Stimulated activated CD4-positive, alpha-beta T cell treated with anti-CD3 and anti-CD28 coated beads, Interleukin-12 subunit alpha, Interleukin-12 subunit beta, amount 100 ng/mL, for 24 hours (primary cell): ENCODE results near the gene SPATC1L.

Experiments
- DNase-seq, 2 experiments: peaks; one replicate each; pipeline ENCODE4 v3.0.0-alpha.2; 2020; ENCODE audit warnings: low read depth in 2 of 2

The SPATC1L gene

DNA sequence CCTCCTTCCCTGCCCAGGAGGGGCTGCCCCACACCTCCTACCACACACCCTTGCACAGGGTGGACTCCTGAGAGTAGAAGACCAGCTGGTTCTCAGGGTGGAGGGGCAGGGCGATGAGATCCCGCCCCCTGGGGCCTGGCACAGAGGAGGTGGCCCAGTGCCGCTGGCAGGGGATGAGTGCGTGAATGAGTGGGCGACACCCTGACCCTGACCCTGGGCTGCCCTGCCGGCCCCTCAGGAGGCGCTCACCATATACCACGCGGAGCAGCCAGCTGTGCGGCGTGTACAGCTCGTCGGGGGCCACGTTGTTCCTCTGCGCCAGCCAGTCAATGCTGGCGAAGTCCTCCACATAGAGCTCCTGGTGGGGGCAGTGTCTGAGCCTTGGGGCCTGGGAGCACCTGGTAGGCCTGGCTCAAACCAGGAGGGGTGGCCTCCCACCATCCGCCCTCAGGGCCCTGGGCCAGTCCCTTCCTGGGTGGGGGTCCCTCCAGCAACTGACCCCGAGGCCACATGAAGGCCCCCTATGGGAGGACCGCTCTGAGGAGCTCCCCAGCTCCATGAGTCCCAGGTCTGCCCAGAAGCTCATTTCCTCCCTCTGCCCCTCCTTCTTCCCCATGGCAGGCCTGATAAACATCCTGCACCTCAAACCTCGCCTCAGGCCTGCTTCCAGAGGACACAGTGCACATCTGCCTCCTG is 31.3 kb upstream of the SPATC1L start:
- DNase-seq = no peak

DNA sequence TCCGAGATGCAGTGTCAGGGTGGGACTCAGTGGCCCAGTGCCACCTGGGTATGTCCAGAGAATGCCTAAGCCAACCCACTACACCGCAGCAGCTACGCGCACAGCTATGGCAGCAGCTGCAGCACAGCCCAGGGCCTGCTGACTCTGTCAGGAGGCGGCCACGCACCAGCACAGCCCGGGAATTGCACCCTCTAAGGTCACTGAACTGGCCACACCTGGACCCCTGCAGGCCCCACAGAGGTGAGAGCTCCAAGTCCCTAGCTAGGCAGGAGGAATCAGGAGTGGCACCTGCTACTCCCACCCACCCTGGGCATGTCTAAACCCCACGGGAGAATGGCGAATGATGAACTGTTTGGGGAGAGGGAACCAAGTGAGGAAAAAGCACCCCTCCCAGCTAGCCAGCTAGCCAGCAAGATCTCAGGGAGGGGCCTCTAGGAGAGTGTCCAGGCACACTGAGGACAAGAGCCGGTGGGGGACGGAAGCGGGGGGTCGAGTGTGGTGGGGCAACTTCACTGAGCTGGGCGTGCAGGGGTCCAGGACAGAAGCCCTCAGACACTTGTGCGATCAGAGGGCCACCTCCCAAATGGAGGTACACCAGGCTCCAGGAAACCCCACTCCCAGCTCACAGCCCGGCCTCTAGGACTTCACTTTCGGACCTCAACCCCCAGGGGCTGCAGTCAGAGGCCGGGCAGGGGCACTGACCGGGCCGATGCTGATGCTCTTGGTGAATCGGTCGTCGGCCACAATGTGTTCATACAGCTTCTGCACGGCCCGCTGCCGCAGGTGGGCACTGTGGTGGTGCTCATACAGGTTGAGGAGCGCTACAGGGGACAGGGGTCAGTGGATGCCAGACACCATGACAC is 30.4 kb upstream of the SPATC1L start:
- no peak for DNase-seq

DNA sequence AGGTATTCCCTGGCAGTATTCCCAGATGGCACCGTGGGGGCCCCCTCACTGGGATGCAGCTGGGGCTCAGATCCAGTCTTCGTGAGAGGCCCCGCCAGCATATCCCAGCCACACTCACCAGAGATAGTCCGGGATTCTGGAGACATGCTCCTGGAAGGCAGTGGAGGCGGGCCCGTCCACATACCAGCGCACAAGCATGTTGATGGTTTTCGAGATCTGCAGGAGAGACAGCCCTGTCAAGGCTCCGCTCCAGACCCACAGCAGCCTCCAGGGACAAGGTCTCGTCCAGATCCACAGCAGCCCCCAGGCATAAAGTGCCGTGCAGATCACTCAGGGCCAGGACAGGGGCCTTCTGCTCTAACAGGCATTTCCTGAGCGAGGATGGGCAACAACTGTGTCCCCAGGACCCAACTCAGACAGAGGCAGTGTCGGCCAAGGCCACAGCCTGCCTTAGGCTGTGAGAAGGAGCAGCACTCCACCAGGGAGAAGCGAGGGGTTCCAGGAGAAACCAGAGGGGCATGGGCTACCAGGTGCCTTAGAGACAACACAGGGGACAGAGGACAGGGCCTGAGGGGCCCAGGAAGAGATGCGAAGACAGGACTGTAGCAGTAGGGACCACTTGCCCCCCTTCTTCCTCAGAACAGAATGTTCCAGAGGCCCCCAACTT is 29.5 kb upstream of the SPATC1L start:
- DNase-seq = no peak

DNA sequence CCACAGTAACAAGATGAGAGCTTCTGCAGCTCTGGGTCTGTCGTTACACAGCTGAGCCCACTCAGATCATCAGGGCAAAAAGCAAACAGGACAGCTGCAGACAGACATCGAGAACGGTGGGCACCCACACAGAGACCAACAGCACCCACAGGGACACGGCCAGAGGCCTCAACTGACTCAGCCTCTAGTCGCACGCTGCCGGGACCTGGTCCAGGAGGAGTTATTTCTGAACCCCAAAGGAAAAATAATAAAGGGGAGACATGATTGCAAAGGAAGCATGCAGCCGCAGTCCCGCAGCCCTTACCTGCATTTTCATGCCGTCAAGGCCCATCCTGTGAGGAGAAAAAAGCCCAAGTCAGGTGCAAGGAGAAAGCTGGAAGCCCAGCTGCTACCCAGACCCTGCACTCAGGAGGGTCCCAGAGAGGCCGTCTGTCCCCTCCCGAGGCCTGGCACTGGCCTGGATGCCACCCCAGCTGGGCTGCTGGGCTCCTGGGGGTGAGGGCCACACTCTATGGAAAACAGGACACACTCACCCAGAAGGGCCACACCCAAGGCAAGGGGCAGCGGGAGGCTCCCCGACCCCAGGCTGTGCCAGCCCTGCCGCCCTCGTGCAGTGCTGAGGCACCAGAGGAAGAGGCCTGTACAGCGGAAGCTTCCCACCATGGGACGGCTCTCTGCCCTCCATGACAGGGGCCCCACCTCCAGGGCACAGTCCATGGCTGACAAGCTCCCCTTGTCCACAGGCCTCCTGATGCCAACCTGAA is 28.6 kb upstream of the SPATC1L start:
- DNase-seq = no peak

DNA sequence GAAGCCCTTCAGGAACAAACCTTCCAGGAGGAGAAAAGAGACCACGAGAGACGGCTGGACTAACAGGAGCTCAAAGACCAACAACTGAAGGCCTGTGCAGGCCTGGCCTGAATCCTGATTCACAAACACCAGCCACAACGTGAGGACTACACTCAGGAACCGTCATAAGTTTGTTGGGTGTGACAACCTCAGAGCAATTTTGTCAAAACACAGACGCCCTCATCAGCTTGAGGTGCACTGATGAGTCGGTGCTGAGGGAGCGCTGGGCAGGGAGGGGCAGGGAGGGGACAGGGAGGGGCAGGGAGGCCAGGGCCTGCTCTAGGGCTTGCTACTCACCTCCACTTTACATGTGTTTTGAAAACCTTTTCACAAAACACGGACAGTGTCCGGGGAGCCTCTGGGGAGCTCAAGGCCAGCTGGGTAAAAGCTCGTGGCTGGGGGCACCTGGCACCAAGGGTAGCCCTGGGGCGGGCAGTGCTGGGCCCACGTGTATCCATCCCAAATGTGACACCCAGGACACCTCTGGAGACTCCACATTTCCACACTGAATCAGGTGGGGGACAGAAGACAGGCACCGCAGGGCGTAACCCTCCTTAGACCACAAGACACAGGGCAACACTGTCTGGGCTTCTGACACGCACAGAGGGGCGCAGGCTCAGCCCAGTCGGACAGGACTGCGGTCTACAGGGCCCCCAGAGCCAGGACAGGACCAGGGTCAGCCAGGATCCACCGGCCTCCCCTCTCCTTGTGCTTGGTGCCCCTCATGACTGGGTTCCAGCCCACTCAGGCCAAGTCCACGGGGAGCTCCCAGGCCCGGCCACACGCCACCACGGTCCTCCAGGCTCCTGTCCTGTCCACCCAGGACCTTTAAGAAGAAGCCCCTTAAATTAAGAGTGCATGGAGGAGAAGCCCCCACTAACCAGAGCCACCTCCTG is 27.8 kb upstream of the SPATC1L start:
- no peak for DNase-seq

DNA sequence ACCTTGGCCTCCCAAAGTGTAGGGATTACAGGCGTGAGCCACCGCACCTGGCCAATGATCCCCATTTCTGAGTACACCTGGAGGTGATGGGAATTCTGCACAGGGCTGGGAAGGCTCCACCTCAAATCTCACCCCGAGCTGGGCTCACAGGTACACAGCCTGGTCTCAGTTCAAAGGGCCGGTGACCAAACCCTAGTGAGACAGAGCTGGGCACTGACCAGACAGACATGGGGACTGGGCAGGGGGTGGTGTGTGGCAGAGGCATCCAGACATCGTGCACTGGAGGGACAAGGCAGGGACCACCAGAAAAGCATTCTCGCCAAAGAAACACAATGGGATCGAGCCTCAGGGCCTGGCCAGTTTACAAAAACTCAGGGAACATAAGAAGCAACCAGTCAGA is 27.1 kb upstream of the SPATC1L start:
- DNase-seq = no peak

DNA sequence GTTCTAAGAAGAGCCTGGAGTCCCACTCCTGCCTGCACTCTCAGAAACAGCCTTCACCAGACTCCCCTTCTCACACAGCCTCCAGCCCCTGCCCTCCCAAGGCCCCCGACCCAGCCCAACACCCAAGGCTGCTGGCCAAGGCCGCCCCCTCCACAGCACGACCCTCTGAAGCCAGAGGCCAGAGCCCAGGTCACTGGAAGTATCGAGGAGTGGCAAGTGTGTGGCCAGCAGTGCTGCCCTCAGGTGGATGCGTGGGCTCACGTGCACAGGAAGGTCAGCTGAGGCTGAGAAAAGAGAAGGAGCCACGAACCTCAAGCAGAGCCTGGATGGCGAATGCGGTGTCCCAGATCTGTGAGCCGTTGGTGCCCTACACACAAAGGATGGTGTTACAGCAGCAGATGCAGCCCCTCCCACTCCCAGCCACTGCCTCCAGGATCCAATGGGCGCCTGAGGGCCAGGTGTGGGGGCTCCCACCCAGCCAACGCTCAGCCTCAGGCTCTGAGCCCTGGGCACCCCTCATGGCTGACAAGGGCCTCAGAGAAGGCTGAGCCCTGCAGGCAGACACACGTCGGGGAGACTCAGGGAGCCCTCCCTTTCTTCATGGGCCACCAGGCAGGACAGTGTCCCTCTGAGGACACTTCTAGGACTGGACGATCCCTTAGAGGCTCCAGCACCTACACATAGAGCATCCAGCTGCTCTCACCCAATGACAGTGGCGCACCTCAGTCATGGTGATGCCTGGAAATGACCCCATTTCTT is 26.3 kb upstream of the SPATC1L start:
- DNase-seq = no peak

DNA sequence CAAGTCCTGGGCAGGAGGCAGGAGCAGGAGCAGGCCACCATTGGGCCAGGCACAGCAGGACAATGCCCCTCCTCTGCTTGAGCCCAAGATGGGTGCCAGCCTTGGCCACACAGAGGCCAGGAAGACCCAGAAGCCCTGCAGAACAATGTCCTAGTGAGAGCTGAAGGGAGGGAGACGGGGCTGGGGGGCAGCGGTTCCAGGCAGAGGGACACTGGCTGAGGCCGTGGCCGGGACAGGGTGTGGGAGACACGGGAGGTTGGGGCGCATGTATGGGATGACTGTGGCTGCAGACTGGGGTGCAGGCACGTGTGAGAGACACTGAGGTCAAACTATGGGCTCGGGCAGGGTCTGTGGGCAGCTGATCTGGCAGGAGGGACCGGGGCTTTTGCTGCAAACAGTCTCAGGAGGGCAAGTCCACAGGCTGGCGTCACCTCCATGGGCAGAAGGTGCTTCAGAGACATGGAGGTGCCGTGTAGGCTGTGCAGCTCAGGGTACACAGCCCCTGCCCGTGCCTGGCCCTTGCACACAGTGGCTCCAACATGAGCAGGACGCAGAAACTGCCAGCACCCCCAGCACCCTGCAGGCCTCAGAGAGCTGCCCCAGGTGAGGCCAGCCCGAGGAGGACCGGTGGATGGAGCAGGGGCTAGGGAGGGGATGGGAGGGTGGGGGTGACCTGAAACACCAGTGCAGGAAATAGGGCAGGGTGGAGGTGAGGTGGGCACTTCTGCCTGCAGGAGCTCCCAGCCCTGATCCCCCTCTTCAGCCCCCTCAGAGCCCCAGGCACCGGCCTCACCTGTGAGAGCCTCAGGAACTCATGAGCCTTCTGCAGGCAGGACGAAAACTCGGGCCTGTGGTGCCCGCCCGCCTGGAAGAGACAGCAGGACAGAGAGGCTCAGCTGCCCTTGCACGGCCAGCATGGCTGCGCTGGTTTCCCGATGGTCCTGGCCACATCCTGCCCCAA is 24.8 kb upstream of the SPATC1L start:
- no peak for DNase-seq

DNA sequence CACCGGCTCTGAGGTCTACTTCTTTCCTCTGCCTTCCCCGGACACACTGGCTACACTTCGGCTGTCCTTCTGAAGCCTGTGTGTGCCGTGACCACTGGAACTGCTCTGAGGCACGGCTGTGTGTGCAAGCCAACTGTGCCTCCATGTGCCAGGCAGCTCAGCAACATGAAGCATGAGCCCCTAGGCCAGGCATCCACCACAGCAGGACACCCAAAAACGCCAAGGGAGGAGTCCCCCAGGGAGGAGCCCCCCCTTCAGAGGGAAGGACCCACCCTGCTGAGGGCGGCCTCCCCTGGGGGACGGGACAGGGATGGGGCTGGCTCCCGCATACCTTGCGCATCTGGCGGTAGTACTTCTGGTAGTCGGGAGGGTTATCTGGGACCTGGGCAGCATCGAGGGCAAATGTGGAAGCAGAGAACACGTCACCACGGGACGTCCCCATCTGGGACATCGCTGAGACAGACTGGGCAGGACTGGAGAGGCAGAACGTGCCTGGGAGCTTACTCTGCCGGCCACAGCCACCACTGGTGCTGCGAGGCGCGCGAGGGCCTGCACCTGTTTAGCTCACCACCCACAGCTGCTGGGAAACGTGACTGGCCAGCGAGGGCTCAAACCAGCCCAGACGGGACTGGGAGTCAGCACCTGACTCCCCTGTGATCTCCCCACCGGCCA is 23.8 kb upstream of the SPATC1L start:
- DNase-seq = no peak

DNA sequence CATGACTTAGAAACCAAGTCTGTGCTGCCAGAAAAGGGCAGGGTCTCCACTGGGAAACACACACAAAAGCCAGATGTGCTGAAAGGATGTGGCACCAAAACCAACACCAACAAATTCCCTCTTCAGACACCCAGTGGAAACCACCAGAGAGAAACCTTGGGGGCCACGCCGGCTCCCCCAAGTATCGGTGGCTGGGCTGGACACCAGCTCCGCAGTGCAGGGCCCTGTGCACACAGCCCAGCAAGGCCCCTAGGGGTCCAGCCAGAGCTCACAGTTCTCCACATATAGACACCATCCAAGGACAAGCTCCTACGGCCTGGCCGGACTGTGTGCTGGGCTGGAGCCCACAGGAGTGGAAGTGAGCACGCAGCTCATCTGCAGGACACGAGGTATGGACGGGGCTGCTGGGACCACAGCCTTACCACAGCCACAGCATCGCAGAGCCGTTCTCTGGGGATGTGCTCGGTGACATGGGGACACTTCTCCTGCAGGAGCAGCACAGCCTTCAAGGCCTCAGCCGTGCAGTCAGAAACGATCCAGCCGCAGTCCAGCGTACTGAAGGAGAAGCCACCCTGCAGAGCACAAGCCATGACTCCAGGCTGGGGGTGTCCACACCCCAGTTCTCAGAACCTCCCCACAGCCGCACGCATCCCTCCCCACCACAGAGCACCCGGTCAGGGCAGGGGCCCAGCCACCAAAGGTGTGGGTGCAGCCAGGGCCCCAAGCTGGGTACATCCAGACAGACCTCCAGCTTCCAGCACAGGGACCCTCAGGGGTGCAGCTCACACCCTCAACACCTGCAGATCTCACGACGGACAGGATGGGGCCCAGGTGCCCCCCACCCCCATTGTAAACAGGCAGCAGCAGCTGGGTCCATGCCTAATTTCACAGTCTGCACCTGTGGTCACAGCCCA is 23.0 kb upstream of the SPATC1L start:
- DNase-seq = no peak

DNA sequence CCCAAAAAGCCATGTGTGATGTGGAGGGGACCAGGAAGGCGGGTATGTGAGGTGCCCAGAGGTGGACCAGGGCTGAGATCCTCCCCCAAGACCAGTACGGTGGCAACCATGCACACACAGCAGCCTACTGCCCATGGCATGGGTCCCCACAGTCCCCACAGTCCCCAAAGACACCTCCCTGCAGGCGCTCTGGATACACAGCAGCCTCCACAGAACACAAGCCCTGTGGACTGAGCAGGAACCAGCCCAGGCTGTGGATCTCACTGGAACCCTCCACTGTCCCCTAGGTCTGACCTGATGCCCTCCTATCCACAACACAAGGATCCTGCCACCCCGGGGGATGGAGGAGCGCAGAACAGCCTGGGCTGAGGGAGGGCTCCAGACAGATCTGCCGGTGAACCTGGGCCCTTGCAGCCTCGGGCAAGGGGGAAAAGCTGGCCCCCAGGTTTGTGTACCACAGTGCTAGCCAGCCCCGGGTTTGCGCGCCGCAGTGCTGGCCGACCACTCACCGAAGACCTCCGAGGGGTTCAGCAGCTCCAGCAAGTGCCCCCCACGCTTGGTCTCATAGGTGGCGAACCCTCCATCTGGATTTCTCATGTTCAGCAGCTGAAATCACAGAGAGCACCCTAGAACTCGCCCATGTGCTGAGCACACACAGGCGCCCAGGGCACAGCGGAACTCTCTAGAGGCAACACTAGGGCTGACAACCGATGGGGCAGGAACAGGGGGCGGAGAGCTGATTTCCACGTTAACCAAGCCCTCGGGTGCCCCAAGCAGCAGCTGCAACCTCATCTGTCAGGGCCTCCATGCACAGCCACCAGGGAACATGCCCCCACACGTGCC is 22.1 kb upstream of the SPATC1L start:
- DNase-seq = no peak

DNA sequence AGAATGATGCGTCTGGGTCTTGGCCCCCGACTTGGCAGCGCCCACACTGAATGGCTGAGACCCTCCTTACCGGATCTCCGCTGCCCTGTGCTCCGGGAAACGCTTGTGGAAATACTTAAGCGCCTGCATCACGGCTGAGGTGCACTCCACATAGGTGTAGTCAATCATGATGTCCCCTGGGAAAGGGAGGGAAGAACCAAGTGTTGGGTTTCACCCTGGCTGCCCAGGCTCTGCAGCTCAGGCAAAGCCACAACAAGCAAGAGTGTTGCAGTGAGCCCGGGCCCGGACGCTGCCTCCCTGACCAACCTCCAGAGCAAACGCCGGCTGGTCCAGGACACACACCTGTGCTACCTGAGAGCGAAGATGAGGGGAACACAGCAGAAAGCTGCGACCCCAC is 21.5 kb upstream of the SPATC1L start:
- no peak for DNase-seq

DNA sequence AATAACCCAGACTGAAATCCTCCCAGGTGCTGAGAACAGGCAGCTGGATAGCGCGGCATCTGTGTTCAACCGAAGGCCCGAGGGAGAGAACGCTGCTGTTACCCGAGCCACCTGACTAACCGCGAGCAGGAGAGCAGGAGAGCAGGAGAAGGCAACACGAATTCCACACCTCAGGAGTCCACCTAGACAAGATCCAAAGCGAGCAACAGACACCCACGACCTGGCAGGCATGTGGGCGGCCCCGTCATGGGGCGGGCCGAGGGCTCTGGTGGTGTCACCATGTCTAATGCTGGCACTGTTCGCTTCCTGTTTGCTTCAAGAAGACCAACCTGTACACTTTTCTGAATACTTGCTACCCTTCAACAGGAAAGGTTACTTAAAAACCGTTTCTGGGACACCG is 20.9 kb upstream of the SPATC1L start:
- DNase-seq = no peak

DNA sequence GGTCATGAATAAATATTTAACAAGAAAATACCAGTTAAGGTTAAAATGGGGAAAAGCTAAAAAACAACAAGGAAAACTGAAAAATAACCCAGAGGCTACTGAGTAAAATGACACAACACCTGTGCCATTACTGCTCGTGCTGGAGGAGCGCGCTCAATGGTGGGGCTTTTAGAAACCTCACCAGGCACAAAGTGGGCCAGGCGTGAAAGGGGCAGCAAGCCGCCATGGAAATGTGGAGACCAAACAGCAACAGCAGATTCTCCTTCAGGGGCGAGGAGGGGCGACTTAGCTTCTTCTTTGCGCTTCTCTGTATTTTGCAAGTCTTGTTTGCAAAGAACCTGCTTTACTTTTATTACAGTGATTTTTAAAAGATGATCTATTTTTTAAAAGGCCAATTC is 18.9 kb upstream of the SPATC1L start:
- DNase-seq = no peak

DNA sequence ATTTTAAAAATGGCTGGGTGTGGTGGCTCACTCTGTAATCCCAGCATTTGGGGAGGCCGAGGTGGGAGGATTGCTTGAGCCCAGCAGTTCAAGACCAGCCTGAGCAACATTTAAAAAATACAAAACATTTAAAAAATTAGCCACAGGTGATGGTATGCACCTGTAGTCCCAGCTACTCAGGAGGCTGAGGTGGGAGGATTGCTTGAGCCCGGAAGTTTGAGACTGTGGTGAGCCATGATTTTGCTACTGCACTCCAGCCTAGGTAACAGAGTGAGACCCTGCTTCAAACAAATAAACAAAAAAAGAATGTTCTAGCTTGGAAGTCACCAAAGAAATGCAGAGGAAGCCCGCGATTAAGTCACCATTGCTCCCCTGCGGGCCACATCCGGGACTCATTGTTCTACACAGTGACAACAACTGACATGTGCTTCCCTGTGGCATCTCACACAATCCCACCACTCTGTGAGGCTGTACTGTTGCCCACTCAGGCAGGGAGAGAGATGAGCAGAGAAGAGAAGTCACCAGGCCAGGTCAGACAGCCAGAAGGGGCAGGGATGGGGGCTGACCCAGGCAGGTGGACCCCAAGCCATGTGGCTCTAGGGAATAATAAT is 18.4 kb upstream of the SPATC1L start:
- no peak for DNase-seq
